Activated CD4-positive, alpha-beta T cell treated with anti-CD3 and anti-CD28 coated beads for 36 hours (primary cell): ENCODE measurements around the gene SIL1. TPM values are rescaled to one million over a fixed set of nuclear protein-coding genes. Genes with fewer than 3 reads are reported as not detected.
"Not testable (repeated sequence)": the region's sequence is repeated elsewhere in the genome, so short reads cannot be mapped to it uniquely, and the experiment has no call there.

Experiments
- ATAC-seq: fragments of 200-7000 bp; cut with Tn5 transposase; one replicate; pipeline ENCODE4 v1.10.0; 2021; ENCODE audit warnings: mild to moderate bottlenecking, moderate library complexity
- CTCF ChIA-PET: fragments of 350-600 bp; sonication (Branson Sonifier 250); formaldehyde crosslinking; loops from one replicate; lab custom pipeline; 2021; ENCODE audit warnings: antibody characterized with exemption; lab: Charles Lee
- POLR2A ChIA-PET: fragments of 350-600 bp; sonication (Branson Sonifier 250); formaldehyde crosslinking; loops from one replicate; lab custom pipeline; 2021; ENCODE audit warnings: antibody characterized with exemption, inconsistent platforms; lab: Charles Lee
- DNase-seq: peaks from one replicate; pipeline ENCODE4 v3.0.0-alpha.2; 2020
- H3K27ac Mint-ChIP-seq: one replicate; pipeline ENCODE4 v1.8.0; 2021; ENCODE audit warnings: mixed read lengths
- H3K27me3 Mint-ChIP-seq: one replicate; pipeline ENCODE4 v1.8.0; 2021; ENCODE audit warnings: mixed read lengths
- H3K36me3 Mint-ChIP-seq: one replicate; pipeline ENCODE4 v1.8.0; 2021; ENCODE audit warnings: low read depth, mixed read lengths
- H3K4me1 Mint-ChIP-seq: one replicate; pipeline ENCODE4 v1.8.0; 2021; ENCODE audit warnings: mixed read lengths
- H3K4me3 Mint-ChIP-seq: one replicate; pipeline ENCODE4 v1.8.0; 2021; ENCODE audit warnings: mild to moderate bottlenecking, moderate library complexity, mixed read lengths
- H3K9me3 Mint-ChIP-seq: one replicate; pipeline ENCODE4 v1.8.0; 2021; ENCODE audit warnings: low read depth, mixed read lengths
- intact Hi-C, 2 experiments: fragments of 100-400 bp; cut with DNase I in 1 of 2; cut with micrococcal nuclease in 1 of 2; formaldehyde crosslinking; loops; one replicate each; pipeline versions ENCODE4 v1.14.2 to v1.15.1; 2022 to 2024; cut with DNase I, micrococcal nuclease
- total RNA-seq, 2 experiments: library from RNA; stranded (reverse); gene quantifications; one replicate each; pipeline ENCODE4 v1.2.3, GENCODE V29; 2021

The SIL1 gene
- total RNA-seq, 2 experiments from 2014 or later: 11.2 to 14.4 TPM

GRCh38 chr5:138932171-138932810 lies 265.9 kb downstream of the SIL1 start:
- no peaks in the 10 kb centered on the region for H3K27me3 Mint-ChIP-seq
- no peak overlapping the region for H3K4me3 Mint-ChIP-seq
- intact Hi-C loops: no loop called here
- CTCF ChIA-PET: interaction anchor here (1.1 kb wide), 1 partner anchor 47 kb away, joined by 3 read pairs; no protein-coding TSS in a partner anchor
- DNase-seq (peak; percentile 30), ATAC-seq (no peak)
- H3K36me3 Mint-ChIP-seq: no peaks in the 10 kb centered on the region
- H3K4me1 Mint-ChIP-seq: no peaks in the 10 kb centered on the region
- POLR2A ChIA-PET: no interaction called here
- H3K9me3 Mint-ChIP-seq: no peaks in the 10 kb centered on the region
- H3K27ac Mint-ChIP-seq: no peak overlapping the region

- intact Hi-C loops: no loop called here
- H3K27me3 Mint-ChIP-seq: no peaks in the 10 kb centered on the region
- H3K36me3 Mint-ChIP-seq: peaks cover 4% of the 10 kb centered on the region
- ChIA-PET CTCF (interaction anchor here (0.6 to 0.8 kb wide), 2 partner anchors 19 to 75 kb away, joined by 3 read pairs; no protein-coding TSS in a partner anchor), POLR2A (no interaction called here)
- ATAC-seq (no peak), DNase-seq (no peak)
- H3K4me3 Mint-ChIP-seq: no peak overlapping the region
- H3K27ac Mint-ChIP-seq: no peak overlapping the region
- H3K9me3 Mint-ChIP-seq: no peaks in the 10 kb centered on the region
- H3K4me1 Mint-ChIP-seq: no peaks in the 10 kb centered on the region
Measured at GRCh38 chr5:138930371-138931097, 267.6 kb downstream of the SIL1 start.

- POLR2A ChIA-PET: no interaction called here
- intact Hi-C loops: no loop called here
Measured at GRCh38 chr5:138929571-138929955, 268.6 kb downstream of the SIL1 start.

GRCh38 chr5:138927979-138928378 lies 270.2 kb downstream of the SIL1 start:
- Mint-ChIP-seq H3K4me1 (no peaks in the 10 kb centered on the region), H3K9me3 (no peaks in the 10 kb centered on the region), H3K27me3 (no peaks in the 10 kb centered on the region), H3K27ac (no peak overlapping the region), H3K4me3 (no peak overlapping the region), H3K36me3 (peaks cover 4% of the 10 kb centered on the region)
- POLR2A ChIA-PET: no interaction called here
- ATAC-seq: no peak
- no peak for DNase-seq
- CTCF ChIA-PET: no interaction called here
- intact Hi-C loops: no loop called here

More at GRCh38 chr5:138929571-138929955, 268.6 kb downstream of the SIL1 start:
- no peaks in the 10 kb centered on the region for H3K4me1 Mint-ChIP-seq
- H3K4me3 Mint-ChIP-seq: no peak overlapping the region
- DNase-seq (no peak), ATAC-seq (no peak)
- CTCF ChIA-PET: no interaction called here
- peaks cover 4% of the 10 kb centered on the region for H3K36me3 Mint-ChIP-seq
- H3K9me3 Mint-ChIP-seq: no peaks in the 10 kb centered on the region
- no peaks in the 10 kb centered on the region for H3K27me3 Mint-ChIP-seq
- no peak overlapping the region for H3K27ac Mint-ChIP-seq

- ATAC-seq (no peak), DNase-seq (no peak)
- no peaks in the 10 kb centered on the region for H3K9me3 Mint-ChIP-seq
- no peaks in the 10 kb centered on the region for H3K4me1 Mint-ChIP-seq
- peaks cover 4% of the 10 kb centered on the region for H3K36me3 Mint-ChIP-seq
- H3K27ac Mint-ChIP-seq: no peak overlapping the region
- no peaks in the 10 kb centered on the region for H3K27me3 Mint-ChIP-seq
- ChIA-PET CTCF (interaction anchor here (0.6 kb wide), 1 partner anchor 69 kb away, joined by 3 read pairs; no protein-coding TSS in a partner anchor), POLR2A (no interaction called here)
- intact Hi-C loops: no loop called here
- no peak overlapping the region for H3K4me3 Mint-ChIP-seq
Measured at GRCh38 chr5:138927544-138927943, 270.6 kb downstream of the SIL1 start.

- CTCF ChIA-PET: interaction anchor here (0.6 kb wide), 1 partner anchor 70 kb away, joined by 3 read pairs; no protein-coding TSS in a partner anchor
- intact Hi-C loops: no loop called here
- H3K36me3 Mint-ChIP-seq: peaks cover 4% of the 10 kb centered on the region
- no peak overlapping the region for H3K4me3 Mint-ChIP-seq
- ATAC-seq: no peak
- no peak for DNase-seq
- H3K4me1 Mint-ChIP-seq: no peaks in the 10 kb centered on the region
- POLR2A ChIA-PET: no interaction called here
- H3K9me3 Mint-ChIP-seq: no peaks in the 10 kb centered on the region
- no peaks in the 10 kb centered on the region for H3K27me3 Mint-ChIP-seq
- no peak overlapping the region for H3K27ac Mint-ChIP-seq
Measured at GRCh38 chr5:138926688-138927448, 271.3 kb downstream of the SIL1 start.

GRCh38 chr5:138926257-138926656 lies 271.9 kb downstream of the SIL1 start:
- POLR2A ChIA-PET: no interaction called here
- Mint-ChIP-seq H3K4me1 (no peaks in the 10 kb centered on the region), H3K4me3 (no peak overlapping the region), H3K27ac (no peak overlapping the region), H3K9me3 (no peaks in the 10 kb centered on the region), H3K27me3 (no peaks in the 10 kb centered on the region), H3K36me3 (peaks cover 4% of the 10 kb centered on the region)
- CTCF ChIA-PET: interaction anchor here (0.7 kb wide), 1 partner anchor 138 kb away, joined by 3 read pairs; no protein-coding TSS in a partner anchor
- no peak for ATAC-seq
- intact Hi-C loops: no loop called here
- no peak for DNase-seq

GRCh38 chr5:138925090-138925635 lies 273.0 kb downstream of the SIL1 start:
- Mint-ChIP-seq H3K27ac (no peak overlapping the region), H3K4me1 (no peaks in the 10 kb centered on the region), H3K36me3 (peaks cover 4% of the 10 kb centered on the region), H3K4me3 (no peak overlapping the region), H3K9me3 (no peaks in the 10 kb centered on the region), H3K27me3 (no peaks in the 10 kb centered on the region)
- POLR2A ChIA-PET: no interaction called here
- DNase-seq: no peak
- ATAC-seq: no peak
- CTCF ChIA-PET: no interaction called here
- intact Hi-C loops: no loop called here

GRCh38 chr5:138922494-138922893 lies 275.7 kb downstream of the SIL1 start:
- Mint-ChIP-seq H3K4me1 (no peaks in the 10 kb centered on the region), H3K36me3 (peaks cover 4% of the 10 kb centered on the region), H3K27ac (no peak overlapping the region), H3K9me3 (no peaks in the 10 kb centered on the region), H3K27me3 (no peaks in the 10 kb centered on the region), H3K4me3 (no peak overlapping the region)
- intact Hi-C loops: no loop called here
- no peak for DNase-seq
- no peak for ATAC-seq
- ChIA-PET POLR2A (no interaction called here), CTCF (no interaction called here)

GRCh38 chr5:138921362-138921761 lies 276.8 kb downstream of the SIL1 start:
- H3K27ac Mint-ChIP-seq, ATAC-seq, H3K9me3 Mint-ChIP-seq, H3K4me3 Mint-ChIP-seq, POLR2A ChIA-PET, DNase-seq, H3K4me1 Mint-ChIP-seq, H3K36me3 Mint-ChIP-seq, H3K27me3 Mint-ChIP-seq, intact Hi-C loops: not testable (repeated sequence)
- CTCF ChIA-PET: interaction anchor here (0.6 kb wide), 1 partner anchor 1425 kb away, joined by 3 read pairs; no protein-coding TSS in a partner anchor

GRCh38 chr5:138920181-138920580 lies 278.0 kb downstream of the SIL1 start:
- no peak for DNase-seq
- no peak overlapping the region for H3K4me3 Mint-ChIP-seq
- ATAC-seq: no peak
- no peak overlapping the region for H3K27ac Mint-ChIP-seq
- H3K4me1 Mint-ChIP-seq: no peaks in the 10 kb centered on the region
- no peaks in the 10 kb centered on the region for H3K9me3 Mint-ChIP-seq
- H3K36me3 Mint-ChIP-seq: no peaks in the 10 kb centered on the region
- POLR2A ChIA-PET: no interaction called here
- intact Hi-C loops: no loop called here
- CTCF ChIA-PET: no interaction called here
- H3K27me3 Mint-ChIP-seq: no peaks in the 10 kb centered on the region
